HG03066 (cell line): ENCODE data around the gene NEK11.
"Not testable (repeated sequence)": the region's sequence is repeated elsewhere in the genome, so short reads cannot be mapped to it uniquely, and the experiment has no call there.

Experiments
- ATAC-seq: cut with Tn5 transposase; IDR thresholded peaks from one replicate; pipeline ENCODE4 v1.9.1; 2021; ENCODE audit warnings: low read depth; ENCODE audit not compliant: unreplicated experiment

Gene NEK11

GRCh38 chr3:131038326-131038725 is 11.6 kb downstream of the NEK11 start:
- no peak for ATAC-seq

- not testable (repeated sequence) for ATAC-seq
These were observed 15.8 kb downstream of the NEK11 start for GRCh38 chr3:131042271-131042985.

GRCh38 chr3:131047582-131047981 is 20.9 kb downstream of the NEK11 start:
- ATAC-seq: no peak

GRCh38 chr3:131048030-131048429 is 21.4 kb downstream of the NEK11 start:
- no peak for ATAC-seq

GRCh38 chr3:131050001-131050400 is 23.3 kb downstream of the NEK11 start:
- no peak for ATAC-seq

GRCh38 chr3:131053043-131053859 is 26.6 kb downstream of the NEK11 start:
- ATAC-seq: no peak

GRCh38 chr3:131067983-131068382 is 41.3 kb downstream of the NEK11 start:
- ATAC-seq: no peak

GRCh38 chr3:131072099-131072559 is 45.5 kb downstream of the NEK11 start:
- ATAC-seq: no peak

- no peak for ATAC-seq
These were observed 46.2 kb downstream of the NEK11 start for GRCh38 chr3:131072845-131073244.

GRCh38 chr3:131075632-131076328 is 49.1 kb downstream of the NEK11 start:
- no peak for ATAC-seq

GRCh38 chr3:131077904-131078303 is 51.2 kb downstream of the NEK11 start:
- no peak for ATAC-seq

- ATAC-seq: no peak
These were observed 52.4 kb downstream of the NEK11 start for GRCh38 chr3:131079086-131079485.

GRCh38 chr3:131081224-131081623 is 54.5 kb downstream of the NEK11 start:
- no peak for ATAC-seq

GRCh38 chr3:131082246-131082645 is 55.6 kb downstream of the NEK11 start:
- ATAC-seq: no peak

- ATAC-seq: no peak
These were observed 56.5 kb downstream of the NEK11 start for GRCh38 chr3:131082871-131083863.

- no peak for ATAC-seq
These were observed 65.1 kb downstream of the NEK11 start for GRCh38 chr3:131091768-131092167.

- no peak for ATAC-seq
These were observed 81.2 kb downstream of the NEK11 start for GRCh38 chr3:131107637-131108433.

- ATAC-seq: no peak
These were observed 82.5 kb downstream of the NEK11 start for GRCh38 chr3:131109156-131109555.

- ATAC-seq: no peak
These were observed 83.4 kb downstream of the NEK11 start for GRCh38 chr3:131110087-131110486.
